HG02678 (cell line): ENCODE measurements around the gene MTHFD1L.

Source experiments
- ATAC-seq: cut with Tn5 transposase; IDR thresholded peaks from one replicate; pipeline ENCODE4 v1.9.1; 2021; ENCODE audit warnings: mild to moderate bottlenecking, moderate library complexity; ENCODE audit not compliant: unreplicated experiment

Gene MTHFD1L

GRCh38 chr6:150981669-150982068 is 116.2 kb downstream of the MTHFD1L start:
- no peak for ATAC-seq

GRCh38 chr6:150987371-150987828 is 121.9 kb downstream of the MTHFD1L start:
- no peak for ATAC-seq

GRCh38 chr6:150987855-150988464 is 122.5 kb downstream of the MTHFD1L start:
- no peak for ATAC-seq

- no peak for ATAC-seq
Measured at GRCh38 chr6:150991487-150991886, 126.0 kb downstream of the MTHFD1L start.

GRCh38 chr6:150992262-150992661 is 126.8 kb downstream of the MTHFD1L start:
- ATAC-seq: no peak

- ATAC-seq: no peak
Measured at GRCh38 chr6:150992703-150993102, 127.2 kb downstream of the MTHFD1L start.

GRCh38 chr6:150993253-150993652 is 127.8 kb downstream of the MTHFD1L start:
- ATAC-seq: no peak

GRCh38 chr6:150994026-150994425 is 128.5 kb downstream of the MTHFD1L start:
- ATAC-seq: no peak

- ATAC-seq: no peak
Measured at GRCh38 chr6:150996968-150997367, 131.5 kb downstream of the MTHFD1L start.

- ATAC-seq: no peak
Measured at GRCh38 chr6:150999107-150999506, 133.6 kb downstream of the MTHFD1L start.

GRCh38 chr6:150999576-150999975 is 134.1 kb downstream of the MTHFD1L start:
- no peak for ATAC-seq

GRCh38 chr6:151001387-151002056 is 136.0 kb downstream of the MTHFD1L start:
- peak; percentile 64 for ATAC-seq

- ATAC-seq: no peak
Measured at GRCh38 chr6:151002057-151002450, 136.6 kb downstream of the MTHFD1L start.

- no peak for ATAC-seq
Measured at GRCh38 chr6:151002491-151002935, 137.0 kb downstream of the MTHFD1L start.

- ATAC-seq: no peak
Measured at GRCh38 chr6:151004383-151005024, 139.0 kb downstream of the MTHFD1L start.

GRCh38 chr6:151005164-151005563 is 139.7 kb downstream of the MTHFD1L start:
- no peak for ATAC-seq

- ATAC-seq: no peak
Measured at GRCh38 chr6:151005896-151006632, 140.6 kb downstream of the MTHFD1L start.

GRCh38 chr6:151007076-151007475 is 141.6 kb downstream of the MTHFD1L start:
- no peak for ATAC-seq

GRCh38 chr6:151007922-151008321 is 142.4 kb downstream of the MTHFD1L start:
- ATAC-seq: no peak

- no peak for ATAC-seq
Measured at GRCh38 chr6:151008425-151008824, 142.9 kb downstream of the MTHFD1L start.

GRCh38 chr6:151009576-151009975 is 144.1 kb downstream of the MTHFD1L start:
- no peak for ATAC-seq
